ENCODE results near the gene TAF11. TPM values are rescaled to one million over a fixed set of nuclear protein-coding genes. Genes with fewer than 3 reads are reported as not detected.
"Not testable (repeated sequence)": the region's sequence is repeated elsewhere in the genome, so short reads cannot be mapped to it uniquely, and the experiment has no call there.

The TAF11 gene
- total RNA-seq, 4 donors from 2014 or later: 17.1 to 25.3 (median 20.3) TPM

GRCh38 chr6:34888514-34888856, 643 bp upstream of the TAF11 start:
- Histone ChIP-seq H3K27me3 (no peaks in the 10 kb centered on the region), H3K27ac (peak overlapping the region; percentile 87 to 94 (median 90)), H3K4me1 (peaks cover 0 to 57% (median 18%) of the 10 kb centered on the region in 4 donors), H3K36me3 (peaks cover 0 to 9% (median 0%) of the 10 kb centered on the region in 3 donors), H3K9me3 (no peaks in the 10 kb centered on the region), H3K4me3 (peak overlapping the region; percentile 63 to 87 (median 78))
- no peak for DNase-seq (ENCODE audit: low spot score in 2 of 2)
- WGBS, 2 donors: 1% methylated on average over 5 of the region's 5 CpGs
- no peak for TF ChIP-seq CTCF (IDR thresholded peaks at IDR 0.05)
- TF ChIP-seq EP300 (IDR thresholded peaks at IDR 0.05): no peak
- TF ChIP-seq POLR2A (IDR thresholded peaks at IDR 0.05): no peak

GRCh38 chr6:34885837-34886236, 2.0 kb downstream of the TAF11 start:
- not testable (repeated sequence) for DNase-seq (ENCODE audit: low spot score in 2 of 2); H3K9me3 ChIP-seq; H3K27ac ChIP-seq; H3K27me3 ChIP-seq; H3K4me3 ChIP-seq
- 89 to 90% methylated on average over 15 of the region's 15 CpGs for WGBS, 2 donors
- Histone ChIP-seq H3K36me3 (peaks cover 0 to 28% (median 0%) of the 10 kb centered on the region in 3 donors), H3K4me1 (peaks cover 0 to 37% (median 17%) of the 10 kb centered on the region in 4 donors)

- 95 to 97% methylated on average over 2 of the region's 2 CpGs for WGBS, 2 donors
Measured at GRCh38 chr6:34884996-34885395, 2.8 kb downstream of the TAF11 start.

GRCh38 chr6:34884073-34884472, 3.8 kb downstream of the TAF11 start:
- Histone ChIP-seq H3K36me3 (peaks cover 0 to 40% (median 0%) of the 10 kb centered on the region in 3 donors), H3K4me1 (peaks cover 0 to 28% (median 8%) of the 10 kb centered on the region in 4 donors)
- H3K27me3 ChIP-seq; H3K27ac ChIP-seq; H3K4me3 ChIP-seq; DNase-seq (ENCODE audit: low spot score in 2 of 2); H3K9me3 ChIP-seq: not testable (repeated sequence)
- 98 to 100% methylated on average over 1 of the region's 1 CpG for WGBS, 2 donors

More at GRCh38 chr6:34884996-34885395, 2.8 kb downstream of the TAF11 start:
- Histone ChIP-seq H3K36me3 (peaks cover 0 to 31% (median 0%) of the 10 kb centered on the region in 3 donors), H3K4me3 (no peak overlapping the region), H3K27ac (no peak overlapping the region), H3K9me3 (no peaks in the 10 kb centered on the region), H3K27me3 (no peaks in the 10 kb centered on the region), H3K4me1 (peaks cover 0 to 28% (median 10%) of the 10 kb centered on the region in 4 donors)
- TF ChIP-seq POLR2A (IDR thresholded peaks at IDR 0.05) (no peak), EP300 (IDR thresholded peaks at IDR 0.05) (no peak), CTCF (IDR thresholded peaks at IDR 0.05) (no peak)
- no peak for DNase-seq (ENCODE audit: low spot score in 2 of 2)

GRCh38 chr6:34877869-34878485, 9.9 kb downstream of the TAF11 start:
- Histone ChIP-seq H3K4me3 (no peak overlapping the region), H3K9me3 (no peaks in the 10 kb centered on the region), H3K36me3 (peaks cover 0 to 92% (median 10%) of the 10 kb centered on the region in 3 donors), H3K27ac (no peak overlapping the region), H3K4me1 (no peaks in the 10 kb centered on the region), H3K27me3 (no peaks in the 10 kb centered on the region)
- 89 to 91% methylated on average over 5 of the region's 5 CpGs for WGBS, 2 donors
- TF ChIP-seq CTCF (IDR thresholded peaks at IDR 0.05): no peak
- no peak for TF ChIP-seq POLR2A (IDR thresholded peaks at IDR 0.05)
- TF ChIP-seq EP300 (IDR thresholded peaks at IDR 0.05): no peak
- DNase-seq (ENCODE audit: low spot score in 2 of 2): no peak

- H3K4me1 ChIP-seq: no peaks in the 10 kb centered on the region
- DNase-seq (ENCODE audit: low spot score in 2 of 2): no peak
- 66 to 69% methylated on average over 1 of the region's 1 CpG for WGBS, 2 donors
- peaks cover 0 to 94% (median 17%) of the 10 kb centered on the region in 3 donors for H3K36me3 ChIP-seq
- no peaks in the 10 kb centered on the region for H3K9me3 ChIP-seq
- no peak for TF ChIP-seq POLR2A (IDR thresholded peaks at IDR 0.05)
- no peak for TF ChIP-seq CTCF (IDR thresholded peaks at IDR 0.05)
- TF ChIP-seq EP300 (IDR thresholded peaks at IDR 0.05): no peak
- no peaks in the 10 kb centered on the region for H3K27me3 ChIP-seq
- no peak overlapping the region for H3K4me3 ChIP-seq
- no peak overlapping the region for H3K27ac ChIP-seq
Measured at GRCh38 chr6:34877259-34877658, 10.6 kb downstream of the TAF11 start.

Measured in tibial nerve (tissue), 4 donors.